ENCODE measurements around the gene CES5A.

DNA sequence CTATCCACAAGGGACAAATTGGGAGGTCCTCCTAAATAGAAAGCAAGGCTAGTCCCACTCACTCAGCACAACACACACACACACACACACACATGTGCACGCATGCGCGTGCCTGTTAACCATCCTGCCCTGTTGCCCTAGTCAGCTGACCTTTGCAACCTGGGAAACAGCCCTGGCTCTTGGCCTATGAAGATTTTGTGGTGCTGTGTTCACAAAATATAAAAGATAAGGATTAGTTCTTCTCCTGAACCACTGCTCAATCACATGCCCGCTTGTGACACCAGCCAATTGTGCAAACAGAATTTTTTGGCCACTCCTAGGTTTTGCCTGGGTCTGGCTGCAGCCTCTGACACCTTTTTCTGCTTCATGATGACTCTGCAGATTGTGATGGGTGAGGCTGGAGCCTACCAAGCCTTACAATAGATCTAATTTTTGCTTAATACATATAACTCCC, 39.0 kb downstream of the CES5A start:
- TF ChIP-seq, protein P1, sequence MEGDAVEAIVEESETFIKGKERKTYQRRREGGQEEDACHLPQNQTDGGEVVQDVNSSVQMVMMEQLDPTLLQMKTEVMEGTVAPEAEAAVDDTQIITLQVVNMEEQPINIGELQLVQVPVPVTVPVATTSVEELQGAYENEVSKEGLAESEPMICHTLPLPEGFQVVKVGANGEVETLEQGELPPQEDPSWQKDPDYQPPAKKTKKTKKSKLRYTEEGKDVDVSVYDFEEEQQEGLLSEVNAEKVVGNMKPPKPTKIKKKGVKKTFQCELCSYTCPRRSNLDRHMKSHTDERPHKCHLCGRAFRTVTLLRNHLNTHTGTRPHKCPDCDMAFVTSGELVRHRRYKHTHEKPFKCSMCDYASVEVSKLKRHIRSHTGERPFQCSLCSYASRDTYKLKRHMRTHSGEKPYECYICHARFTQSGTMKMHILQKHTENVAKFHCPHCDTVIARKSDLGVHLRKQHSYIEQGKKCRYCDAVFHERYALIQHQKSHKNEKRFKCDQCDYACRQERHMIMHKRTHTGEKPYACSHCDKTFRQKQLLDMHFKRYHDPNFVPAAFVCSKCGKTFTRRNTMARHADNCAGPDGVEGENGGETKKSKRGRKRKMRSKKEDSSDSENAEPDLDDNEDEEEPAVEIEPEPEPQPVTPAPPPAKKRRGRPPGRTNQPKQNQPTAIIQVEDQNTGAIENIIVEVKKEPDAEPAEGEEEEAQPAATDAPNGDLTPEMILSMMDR (IDR thresholded peaks at IDR 0.05; ENCODE audit: low read depth, low read length) = no peak
- no peak for TF ChIP-seq POLR2A (IDR thresholded peaks at IDR 0.05; ENCODE audit: extremely low read depth, insufficient read length)
- TF ChIP-seq, protein P2, sequence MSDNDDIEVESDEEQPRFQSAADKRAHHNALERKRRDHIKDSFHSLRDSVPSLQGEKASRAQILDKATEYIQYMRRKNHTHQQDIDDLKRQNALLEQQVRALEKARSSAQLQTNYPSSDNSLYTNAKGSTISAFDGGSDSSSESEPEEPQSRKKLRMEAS (IDR thresholded peaks at IDR 0.05; ENCODE audit: low read depth, low read length) = no peak
- no peak for TF ChIP-seq MYC (IDR thresholded peaks at IDR 0.05; ENCODE audit: low read depth, low read length)
